T-helper 1 cell (primary cell): ENCODE data around the gene MACROD1.
"Not testable (repeated sequence)": the region's sequence is repeated elsewhere in the genome, so short reads cannot be mapped to it uniquely, and the experiment has no call there.

Experiments used
- DNase-seq, 5 donors: peaks; one replicate each; pipeline ENCODE4 v3.0.0-alpha.2; 2012 to 2020

Gene MACROD1

DNA sequence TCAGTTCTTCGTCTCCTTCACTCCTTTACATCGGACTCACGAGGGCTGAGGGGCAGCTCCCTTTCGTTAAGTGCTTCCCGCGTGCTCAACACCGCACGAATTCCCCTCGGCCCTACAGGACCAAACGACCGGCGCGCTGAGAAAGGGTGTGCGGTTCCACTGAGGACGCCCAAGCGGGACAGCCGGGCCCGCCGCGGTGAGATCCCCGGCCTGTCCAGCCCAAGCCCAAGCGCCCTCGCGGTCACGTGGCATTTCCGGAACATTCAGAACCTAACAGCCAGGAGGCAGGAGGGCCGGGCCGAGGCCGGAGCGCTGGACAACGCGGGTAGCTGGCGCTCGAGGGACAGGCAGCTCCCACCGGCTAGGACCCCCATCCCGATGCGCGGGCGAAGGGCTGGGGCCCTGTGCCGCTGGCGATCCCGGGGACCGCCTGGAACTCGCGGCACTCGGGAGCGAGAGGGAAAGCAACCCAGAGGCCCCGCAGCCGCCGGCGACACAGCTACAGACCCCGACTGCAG lies 19.3 kb upstream of the MACROD1 start:
- no peak for DNase-seq

GRCh38 chr11:64183890-64184289 lies 18.0 kb upstream of the MACROD1 start:
- DNase-seq, result no peak

DNA sequence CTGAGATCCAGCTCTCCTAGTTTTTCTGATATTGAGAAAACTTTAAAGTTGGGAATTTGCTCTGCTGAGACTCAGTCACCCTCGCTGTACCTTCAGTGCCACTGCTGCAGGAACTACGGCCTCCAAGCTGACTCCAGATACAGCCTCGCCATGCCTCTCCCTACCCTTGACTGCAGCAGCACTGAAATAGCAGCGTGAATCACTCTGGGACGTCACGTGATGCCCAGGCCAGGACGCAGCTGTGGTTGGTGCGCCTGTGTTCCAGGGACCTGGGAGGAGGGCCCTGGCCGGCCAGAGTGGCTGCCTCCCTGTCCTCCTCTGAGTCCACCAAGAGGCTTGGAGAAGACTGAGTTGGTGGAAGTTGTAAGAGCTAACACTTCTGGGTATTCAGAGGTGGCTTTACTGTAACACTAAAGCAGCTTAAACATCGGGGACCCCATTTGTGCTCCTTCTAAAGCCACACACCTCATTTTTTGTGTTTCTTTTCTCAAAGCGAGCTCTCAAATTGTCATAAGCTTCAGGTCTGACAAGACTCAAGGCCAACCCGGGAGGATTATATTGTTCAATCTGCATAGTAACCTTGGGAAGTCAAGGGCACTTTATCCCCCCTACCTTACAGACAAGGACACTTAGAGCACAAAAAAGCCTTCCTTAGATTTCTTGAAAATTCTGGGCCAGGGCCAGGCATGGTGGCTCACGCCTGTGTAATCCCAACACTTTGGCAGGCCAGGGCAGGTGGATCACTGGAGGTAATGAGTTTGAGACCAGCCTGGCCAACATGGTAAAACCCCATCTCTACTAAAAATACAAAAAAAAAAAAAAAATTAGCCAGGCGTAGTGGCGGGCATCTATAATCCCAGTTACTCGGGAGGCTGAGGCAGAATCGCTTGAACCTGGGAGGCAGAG lies 15.8 kb upstream of the MACROD1 start:
- peak in 1 of 5 donors; percentile 43 for DNase-seq

DNA sequence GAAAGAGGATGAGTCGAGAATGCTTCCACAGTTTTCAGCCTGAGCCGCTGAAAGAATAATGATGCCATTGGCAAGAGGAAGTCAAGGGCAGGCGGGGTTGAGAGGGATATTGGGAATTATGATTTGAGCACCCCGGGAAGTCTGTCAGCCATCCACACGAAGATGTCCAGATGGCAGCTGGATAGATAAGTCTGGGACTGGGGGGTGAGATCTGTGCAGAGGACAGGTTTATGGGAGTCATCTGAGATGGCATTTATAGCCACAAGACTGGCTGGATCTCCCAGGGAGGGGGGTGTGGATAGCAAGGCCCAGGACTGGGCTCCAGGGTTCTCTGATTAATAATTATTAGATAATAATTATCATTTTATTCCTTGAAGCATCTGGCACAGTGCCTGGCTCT lies 15.0 kb upstream of the MACROD1 start:
- no peak for DNase-seq

DNA sequence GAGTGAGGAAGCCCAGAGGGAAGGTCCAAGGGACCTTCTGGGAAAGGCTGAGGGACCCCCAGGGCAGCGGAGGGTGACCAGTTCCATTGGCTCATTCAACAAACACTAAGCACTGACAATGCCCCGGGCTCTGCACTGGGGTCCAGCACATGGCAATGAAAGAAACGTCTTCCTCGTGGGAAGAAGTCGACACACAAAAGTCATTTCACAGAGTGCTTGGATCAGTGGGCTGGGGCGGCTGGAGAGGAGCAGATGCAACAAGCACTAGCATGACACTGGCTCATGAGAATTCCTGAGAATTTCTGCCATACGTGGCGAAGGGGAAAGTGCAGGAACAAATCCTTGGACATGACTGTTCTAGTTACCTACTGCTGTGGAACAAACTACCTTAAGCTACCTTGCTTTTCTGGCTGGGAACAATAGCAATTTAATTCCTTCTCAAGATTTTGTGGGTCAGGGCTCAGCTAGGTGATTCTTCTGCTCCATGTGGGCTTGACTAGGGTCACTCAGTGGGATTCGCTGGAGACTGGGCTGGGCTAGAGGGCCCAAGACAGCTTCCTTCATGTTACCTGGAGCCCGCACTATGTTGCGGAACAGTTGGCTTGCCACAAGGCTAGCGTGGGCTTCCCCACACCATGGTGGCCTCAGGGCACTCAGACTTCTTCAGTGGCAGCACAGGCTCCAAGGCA lies 13.2 kb upstream of the MACROD1 start:
- DNase-seq, result no peak

DNA sequence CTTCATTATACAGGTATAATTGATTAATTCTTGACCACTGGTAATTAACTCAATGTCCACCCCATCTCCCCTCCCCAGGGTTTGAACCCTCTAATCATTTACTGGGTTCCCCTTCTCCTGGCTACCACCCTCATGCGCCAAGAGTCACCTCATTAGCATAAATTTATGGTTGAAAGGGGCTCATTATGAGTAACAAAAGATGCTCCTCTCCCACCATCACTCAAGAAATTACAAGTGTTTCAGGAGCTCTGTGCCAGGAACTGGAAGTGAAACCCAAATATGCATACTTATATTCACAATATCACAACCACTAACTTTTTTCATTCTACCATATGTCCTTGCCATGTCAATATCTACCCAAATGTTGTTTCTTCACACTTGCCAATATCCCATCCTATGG lies 12.3 kb upstream of the MACROD1 start:
- no peak for DNase-seq

DNA sequence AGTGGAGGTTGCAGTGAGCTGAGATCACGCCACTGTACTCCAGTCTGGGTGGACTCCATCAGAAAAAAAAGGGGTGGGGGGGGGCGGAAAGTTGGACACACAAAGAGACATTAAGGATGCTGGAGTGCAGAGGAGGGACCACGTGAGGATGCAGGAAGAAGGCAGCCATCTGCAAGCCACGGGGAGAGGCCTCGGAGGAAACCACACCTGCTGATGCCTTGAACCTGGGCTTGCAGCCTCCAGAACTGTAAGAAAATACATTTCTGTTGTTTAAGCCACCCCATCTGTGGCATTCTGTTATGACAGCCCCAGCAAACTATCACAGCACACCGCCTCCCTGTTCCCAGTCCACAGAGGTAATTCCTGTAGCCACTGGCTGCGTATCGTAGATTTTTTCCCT lies 10.8 kb upstream of the MACROD1 start:
- DNase-seq, result peak in 1 of 5 donors; percentile 22

- no peak for DNase-seq
Observed at GRCh38 chr11:64173616-64174355, 7.9 kb upstream of the MACROD1 start.

- DNase-seq, result no peak
Observed at GRCh38 chr11:64170419-64170818, 4.5 kb upstream of the MACROD1 start.

DNA sequence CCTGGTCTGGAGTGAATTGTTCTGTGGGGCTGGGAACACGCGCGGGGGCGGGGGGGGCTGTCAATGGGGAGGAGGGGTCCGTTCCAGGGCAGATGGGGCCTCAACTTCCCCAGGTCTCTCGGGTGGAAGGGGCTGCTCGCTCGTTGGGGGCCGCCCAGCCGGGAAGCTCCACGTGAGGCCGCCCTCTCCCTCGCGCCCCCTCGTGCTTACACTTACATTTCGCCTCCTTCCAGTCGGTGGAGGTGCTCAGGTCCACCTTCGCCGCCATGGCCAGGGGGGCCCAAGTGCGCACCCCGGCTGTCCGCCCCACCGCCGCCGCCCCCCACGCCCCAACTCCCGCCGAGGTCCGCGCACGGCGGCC lies 452 bp downstream of the MACROD1 start:
- DNase-seq, result no peak

DNA sequence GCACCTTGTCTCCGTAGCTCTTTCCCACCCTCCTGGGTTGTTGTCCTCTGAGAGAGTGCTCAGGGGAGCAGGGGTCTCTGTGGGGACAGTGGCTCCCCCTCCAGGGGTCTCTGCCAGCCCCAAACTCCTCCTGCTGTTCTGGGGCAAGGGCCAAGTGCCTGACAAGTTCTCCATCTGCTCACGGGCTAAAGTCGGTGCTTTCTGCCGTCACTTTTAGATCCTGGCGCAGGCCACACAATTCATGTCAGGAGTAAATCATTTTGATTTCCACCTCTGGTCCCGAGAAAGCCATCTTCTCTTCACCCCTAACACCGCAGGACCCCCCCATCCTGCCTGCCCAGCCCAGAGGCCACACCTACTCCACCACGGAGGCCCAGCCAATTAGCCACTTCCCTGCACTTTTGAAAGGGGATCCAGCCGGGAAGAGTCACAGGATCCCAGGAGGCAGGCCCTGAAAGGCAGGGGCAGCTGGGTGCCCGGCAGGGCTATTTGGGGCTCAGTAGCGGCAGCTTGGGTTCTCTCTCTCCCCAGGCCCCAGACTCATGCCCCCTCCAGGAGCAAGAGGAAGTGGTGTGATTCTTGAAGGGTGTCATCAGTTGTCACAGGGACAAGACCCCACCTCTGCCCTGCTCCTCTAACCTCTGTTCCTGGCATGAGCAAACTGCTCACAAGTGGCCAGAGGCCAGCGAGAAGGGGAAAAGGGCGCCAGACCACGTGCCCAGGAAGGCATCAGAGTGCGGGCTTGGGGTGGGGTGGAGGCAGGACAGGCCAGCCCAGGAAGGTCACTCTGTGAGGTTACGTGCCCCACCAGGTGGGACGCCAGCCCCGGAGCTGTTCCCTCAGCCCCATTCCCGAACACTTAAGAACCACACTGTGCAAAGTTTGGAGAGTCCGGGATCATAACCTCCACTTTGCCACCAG lies 1.3 kb downstream of the MACROD1 start:
- no peak for DNase-seq

- DNase-seq, result no peak
Observed at GRCh38 chr11:64163951-64164350, 2.0 kb downstream of the MACROD1 start.

- not testable (repeated sequence) for DNase-seq
Observed at GRCh38 chr11:64162769-64163168, 3.1 kb downstream of the MACROD1 start.

DNA sequence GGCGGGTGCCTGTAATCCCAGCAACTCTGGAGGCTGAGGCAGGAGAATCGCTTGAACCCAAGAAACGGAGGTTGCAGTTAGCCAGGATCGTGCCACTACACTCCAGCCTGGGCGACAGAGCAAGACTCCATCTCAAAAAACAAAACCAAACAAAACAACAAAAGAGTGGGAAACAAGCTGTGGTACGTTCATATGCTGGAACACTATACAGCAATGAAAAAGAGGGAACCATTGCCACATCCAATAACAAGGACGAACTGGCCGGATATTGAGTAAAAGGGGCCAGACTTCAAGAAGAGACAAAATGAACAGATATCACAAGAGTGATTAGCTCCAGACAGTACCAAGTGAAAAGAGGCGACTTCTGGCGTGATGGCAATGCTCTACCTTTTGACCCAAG lies 4.9 kb downstream of the MACROD1 start:
- no peak for DNase-seq

DNA sequence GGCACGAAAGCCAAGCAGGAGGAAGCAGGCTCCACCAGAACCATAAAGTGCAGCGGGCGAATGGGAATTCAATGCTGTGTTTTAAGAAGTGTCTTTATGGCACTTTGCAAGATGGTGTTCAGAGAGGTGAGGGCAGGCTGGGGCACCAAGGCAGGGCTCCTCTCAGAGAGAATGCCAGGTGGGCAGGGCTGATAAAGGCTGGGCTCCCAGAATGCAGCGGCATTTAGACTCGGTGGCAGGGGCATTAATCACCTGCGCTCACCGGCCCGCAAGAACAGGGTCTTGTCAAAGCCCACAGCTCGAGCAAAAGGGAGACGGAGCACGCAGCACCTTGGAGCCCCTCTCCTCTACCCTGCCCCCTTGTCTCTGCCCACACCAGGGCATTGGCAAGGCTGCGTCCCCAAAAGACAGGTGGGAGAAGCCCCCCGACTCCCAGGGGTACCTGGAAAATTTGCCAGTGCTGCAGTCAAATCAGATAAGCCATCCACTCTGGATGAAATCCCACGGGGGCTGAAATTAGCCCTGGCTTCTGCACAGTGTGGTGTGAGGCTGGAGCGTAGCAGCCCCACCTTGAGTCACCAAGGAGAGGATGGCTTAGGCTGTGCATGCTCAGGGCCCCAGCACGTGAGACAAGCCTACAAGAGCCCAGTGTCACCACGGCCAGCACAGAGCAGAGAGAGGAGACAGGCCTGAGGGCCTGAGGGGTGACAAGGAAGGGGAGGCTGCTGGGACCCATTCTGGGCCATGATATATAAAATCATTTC lies 8.1 kb downstream of the MACROD1 start:
- DNase-seq, result no peak

DNA sequence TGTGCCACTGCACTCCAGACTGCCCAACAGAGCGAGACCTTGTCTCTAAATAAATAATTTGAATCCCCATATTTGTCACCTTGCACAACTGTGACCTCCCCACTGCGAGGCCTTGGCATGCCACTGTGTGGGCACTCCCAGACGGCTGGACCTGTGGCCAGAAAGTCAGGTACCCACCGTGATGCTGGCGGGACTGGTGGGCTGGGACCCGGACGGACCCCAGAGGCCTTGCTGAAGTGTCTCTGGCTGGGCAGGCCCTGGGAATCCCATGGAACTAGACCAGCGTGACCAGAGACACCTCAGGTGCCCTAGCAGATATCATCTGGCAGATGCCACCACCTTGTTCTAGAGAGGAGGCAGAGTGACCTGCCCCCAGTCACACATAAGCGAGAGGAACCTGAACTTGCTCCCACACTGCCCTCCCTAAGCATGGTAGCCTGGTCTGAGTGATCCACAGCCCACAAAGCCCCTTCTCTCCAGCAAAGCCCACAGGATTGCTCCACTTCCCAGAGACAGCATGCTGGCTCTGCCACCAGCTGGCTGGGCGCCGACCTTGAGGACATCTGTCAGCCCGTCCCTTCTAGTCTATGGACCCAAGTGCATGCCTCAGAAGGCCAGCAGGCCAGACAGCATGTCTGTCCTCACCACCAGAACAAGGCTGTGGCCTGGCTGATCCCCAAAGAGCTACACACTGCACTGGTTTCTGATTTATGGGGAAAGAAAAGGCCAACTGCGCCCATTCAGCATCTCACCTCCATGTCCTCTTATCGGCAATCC lies 9.5 kb downstream of the MACROD1 start:
- no peak for DNase-seq

GRCh38 chr11:64153812-64154211 lies 12.1 kb downstream of the MACROD1 start:
- no peak for DNase-seq

DNA sequence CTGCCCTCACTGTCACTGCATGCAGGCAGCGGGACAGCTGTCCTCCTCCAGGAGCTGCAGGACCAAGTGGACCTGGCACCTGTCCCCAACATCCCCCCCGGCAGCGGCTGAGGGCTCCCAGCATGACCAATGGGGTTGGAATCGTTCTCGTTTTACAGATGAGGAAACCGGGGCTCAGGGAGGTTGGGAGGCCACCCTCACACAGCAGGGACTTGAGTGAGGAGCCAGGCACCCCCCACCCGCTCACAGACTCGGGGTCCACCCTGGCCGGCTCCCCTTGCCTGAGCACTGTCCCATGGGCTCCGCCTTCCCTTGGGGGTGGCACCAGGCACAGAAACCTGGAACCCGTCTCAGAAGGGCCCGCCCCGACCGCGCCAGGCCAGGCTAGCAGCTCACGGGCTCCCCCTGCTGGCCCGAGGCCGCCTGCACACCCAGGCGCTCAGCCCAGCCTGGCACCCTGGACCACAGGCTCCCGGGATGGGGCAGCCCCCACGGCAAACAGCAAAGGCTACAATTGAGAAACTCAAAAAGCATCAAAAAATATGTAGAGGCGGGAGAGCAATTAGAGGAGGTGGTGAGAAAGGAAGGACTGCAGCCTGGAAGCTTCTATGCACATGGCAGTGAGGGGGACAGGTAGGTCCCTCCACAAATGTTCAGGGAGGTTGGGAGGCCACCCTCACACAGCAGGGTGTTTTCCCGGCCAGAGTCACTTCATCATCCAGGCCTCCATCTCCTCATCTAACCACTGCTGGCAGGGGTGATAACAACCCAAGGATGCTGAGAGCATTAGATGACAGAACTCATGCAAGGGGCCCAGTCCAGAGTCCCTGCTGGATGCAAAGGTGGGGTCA lies 12.8 kb downstream of the MACROD1 start:
- DNase-seq, result peak; percentile 45 to 62 (median 53)

- DNase-seq, result no peak
Observed at GRCh38 chr11:64151337-64151736, 14.6 kb downstream of the MACROD1 start.
